Aorta (tissue), 5 donors: ENCODE measurements around the gene C5orf15. TPM values are rescaled to one million over a fixed set of nuclear protein-coding genes. Genes with fewer than 3 reads are reported as not detected.
A peak's percentile ranks its signal among the peaks of the same experiment; 100 is the strongest.
"Not testable (repeated sequence)": the region's sequence is repeated elsewhere in the genome, so short reads cannot be mapped to it uniquely, and the experiment has no call there.

Source experiments
- ATAC-seq: fragments of 200-7000 bp; cut with Tn5 transposase; one replicate; pipeline ENCODE4 v1.9.1; 2022; ENCODE audit warnings: moderate library complexity; ENCODE audit not compliant: low FRiP score
- DNase-seq, 2 donors: peaks; one replicate each; pipeline ENCODE4 v3.0.0-alpha.2; 2020
- H3K27ac ChIP-seq, 2 donors: one replicate each; pipeline ENCODE4 v1.5.1; 2013; ENCODE audit warnings: low read length in 2 of 2, mild to moderate bottlenecking in 2 of 2, moderate library complexity in 2 of 2, control low read depth in 1 of 2, inconsistent platforms in 1 of 2, low read depth in 1 of 2
- H3K27me3 ChIP-seq, 2 donors: one replicate each; pipeline ENCODE4 v1.6.1; 2013; ENCODE audit warnings: control low read depth in 1 of 2, low read length in 1 of 2, mild to moderate bottlenecking in 1 of 2, moderate library complexity in 1 of 2; ENCODE audit not compliant: insufficient read depth in 2 of 2, control insufficient read depth in 1 of 2
- H3K36me3 ChIP-seq, 2 donors: one replicate each; pipeline ENCODE4 v1.6.1; 2013; ENCODE audit warnings: control low read depth in 1 of 2, low read length in 1 of 2, mild to moderate bottlenecking in 1 of 2; ENCODE audit not compliant: insufficient read depth in 2 of 2, control insufficient read depth in 1 of 2
- H3K4me1 ChIP-seq, 2 donors: one replicate each; pipeline ENCODE4 v1.6.1; 2013; ENCODE audit warnings: low read length in 2 of 2, control low read depth in 1 of 2, mild to moderate bottlenecking in 1 of 2, moderate library complexity in 1 of 2; ENCODE audit not compliant: insufficient read depth in 2 of 2, control insufficient read depth in 1 of 2
- H3K4me3 ChIP-seq, 2 donors: one replicate each; pipeline ENCODE4 v1.5.1; 2013; ENCODE audit warnings: low read length in 2 of 2, control low read depth in 1 of 2, mild to moderate bottlenecking in 1 of 2
- H3K9me3 ChIP-seq: one replicate; pipeline ENCODE4 v1.6.1; 2013; ENCODE audit warnings: mild to moderate bottlenecking, low read length; ENCODE audit not compliant: control insufficient read depth
- WGBS, 2 donors: extraction: QIAGEN DNeasy Blood & Tissue Kit; methylation state at CpG; one replicate each; pipeline ENCODE4 v1.1.7; 2013; 5-methylcytosine and 5-hydroxymethylcytosine counted together
- intact Hi-C, 2 donors: fragments of 100-400 bp; cut with DNase I; formaldehyde crosslinking; loops; one replicate each; pipeline versions ENCODE4 v1.14.2 to v1.15.0; 2022
- polyA plus RNA-seq, 2 donors: library from polyadenylated mRNA; stranded (reverse); fragments of 200-250 nt; gene quantifications; one replicate each; pipeline ENCODE4 v1.2.3, GENCODE V29; 2013
- total RNA-seq, 2 donors: library from RNA; stranded (reverse); fragmentation: NEBNext Ultra II Directional; extraction: Animal tissue kit (Norgen Biotek cat#: 25700); gene quantifications; one replicate each; pipeline ENCODE4 v1.2.1, GENCODE V29; 2021
- donor health status: healthy with polysubstance abuse.
- donor health status: Bipolar disorder and iron deficiency.
- donor health status: DM: no; HTN: no; CAD: no.
- donor health status: DM: no; HTN: no; CAD: no.
- donor health status: DM: yes; HTN: yes; CAD: no.

Gene C5orf15
- total and polyA plus RNA-seq, 4 donors: 18.7 to 34.4 (median 31.4) TPM

GRCh38 chr5:133938039-133938821 lies 30.2 kb downstream of the C5orf15 start:
- intact Hi-C loops: no loop called here
- H3K27me3 ChIP-seq: no peaks in the 10 kb centered on the region
- no peaks in the 10 kb centered on the region for H3K4me1 ChIP-seq
- no peaks in the 10 kb centered on the region for H3K36me3 ChIP-seq
- 63 to 65% methylated on average over 6 of the region's 6 CpGs for WGBS, 2 donors
- DNase-seq (peak in 1 of 2 donors; percentile 30), ATAC-seq (no peak)
- no peaks in the 10 kb centered on the region for H3K9me3 ChIP-seq
- no peak overlapping the region for H3K27ac ChIP-seq
- H3K4me3 ChIP-seq: no peak overlapping the region

GRCh38 chr5:133937628-133938027 lies 30.8 kb downstream of the C5orf15 start:
- H3K27ac ChIP-seq, ATAC-seq, intact Hi-C loops, H3K9me3 ChIP-seq, H3K27me3 ChIP-seq, H3K4me3 ChIP-seq, H3K36me3 ChIP-seq, H3K4me1 ChIP-seq: not testable (repeated sequence)
- WGBS, 2 donors: 95 to 96% methylated on average over 3 of the region's 3 CpGs
- DNase-seq: peak in 1 of 2 donors; percentile 12

DNA sequence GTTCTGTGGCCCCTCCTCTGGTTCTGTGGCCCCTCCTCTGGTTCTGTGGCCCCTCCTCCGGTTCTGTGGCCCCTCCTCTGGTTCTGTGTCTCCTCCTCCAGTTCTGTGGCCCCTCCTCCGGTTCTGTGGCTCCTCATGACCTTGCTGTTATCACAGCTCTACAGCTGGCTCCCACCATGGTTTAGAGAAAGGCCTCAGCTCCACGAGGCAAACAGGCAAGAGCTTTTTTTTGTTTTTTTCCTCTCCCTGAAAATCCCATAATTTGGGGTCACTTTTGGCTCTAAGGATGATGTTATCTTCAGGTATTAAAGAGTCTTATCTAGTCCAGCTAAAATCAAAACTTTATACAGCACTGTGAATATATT lies 31.8 kb downstream of the C5orf15 start:
- 82 to 83% methylated on average over 3 of the region's 3 CpGs for WGBS, 2 donors
- intact Hi-C loops: no loop called here
- Histone ChIP-seq H3K4me1 (no peaks in the 10 kb centered on the region), H3K27me3 (no peaks in the 10 kb centered on the region), H3K27ac (no peak overlapping the region), H3K36me3 (no peaks in the 10 kb centered on the region), H3K4me3 (no peak overlapping the region), H3K9me3 (no peaks in the 10 kb centered on the region)
- DNase-seq (peak in 1 of 2 donors; percentile 26), ATAC-seq (no peak)

DNA sequence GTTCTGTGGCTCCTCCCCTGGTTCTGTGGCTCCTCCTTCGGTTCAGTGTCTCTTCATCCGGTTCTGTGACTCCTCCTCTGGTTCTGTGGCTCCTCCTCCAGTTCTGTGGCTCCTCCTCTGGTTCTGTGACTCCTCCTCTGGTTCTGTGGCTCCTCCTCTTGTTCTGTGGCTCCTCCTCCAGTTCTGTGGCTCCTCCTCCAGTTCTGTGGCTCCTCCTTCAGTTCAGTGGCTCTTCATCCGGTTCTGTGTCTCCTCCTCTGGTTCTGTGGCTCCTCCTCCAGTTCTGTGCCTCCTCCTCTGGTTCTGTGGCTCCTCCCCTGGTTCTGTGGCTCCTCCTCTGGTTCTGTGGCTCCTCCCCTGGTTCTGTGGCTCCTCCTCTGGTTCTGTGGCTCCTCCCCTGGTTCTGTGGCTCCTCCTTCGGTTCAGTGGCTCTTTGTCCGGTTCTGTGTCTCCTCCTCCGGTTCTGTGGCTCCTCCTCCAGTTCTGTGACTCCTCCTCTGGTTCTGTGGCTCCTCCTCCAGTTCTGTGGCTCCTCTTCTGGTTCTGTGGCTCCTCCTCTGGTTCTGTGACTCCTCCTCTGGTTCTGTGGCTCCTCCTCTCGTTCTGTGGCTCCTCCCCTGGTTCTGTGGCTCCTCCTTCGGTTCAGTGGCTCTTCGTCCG lies 32.3 kb downstream of the C5orf15 start:
- H3K4me3 ChIP-seq, ATAC-seq, H3K36me3 ChIP-seq, H3K9me3 ChIP-seq, H3K4me1 ChIP-seq, H3K27me3 ChIP-seq, intact Hi-C loops, H3K27ac ChIP-seq: not testable (repeated sequence)
- 95% methylated on average over 10 of the region's 10 CpGs for WGBS, 2 donors
- DNase-seq: peak in 1 of 2 donors; percentile 7

- no peaks in the 10 kb centered on the region for H3K9me3 ChIP-seq
- no peak overlapping the region for H3K4me3 ChIP-seq
- H3K4me1 ChIP-seq: no peaks in the 10 kb centered on the region
- no peaks in the 10 kb centered on the region for H3K27me3 ChIP-seq
- 91 to 95% methylated on average over 5 of the region's 5 CpGs for WGBS, 2 donors
- H3K36me3 ChIP-seq: no peaks in the 10 kb centered on the region
- DNase-seq: peak in 1 of 2 donors; percentile 35
- no peak overlapping the region for H3K27ac ChIP-seq
- intact Hi-C loops: no loop called here
- no peak for ATAC-seq
Observed at GRCh38 chr5:133935667-133935940, 32.8 kb downstream of the C5orf15 start.

DNA sequence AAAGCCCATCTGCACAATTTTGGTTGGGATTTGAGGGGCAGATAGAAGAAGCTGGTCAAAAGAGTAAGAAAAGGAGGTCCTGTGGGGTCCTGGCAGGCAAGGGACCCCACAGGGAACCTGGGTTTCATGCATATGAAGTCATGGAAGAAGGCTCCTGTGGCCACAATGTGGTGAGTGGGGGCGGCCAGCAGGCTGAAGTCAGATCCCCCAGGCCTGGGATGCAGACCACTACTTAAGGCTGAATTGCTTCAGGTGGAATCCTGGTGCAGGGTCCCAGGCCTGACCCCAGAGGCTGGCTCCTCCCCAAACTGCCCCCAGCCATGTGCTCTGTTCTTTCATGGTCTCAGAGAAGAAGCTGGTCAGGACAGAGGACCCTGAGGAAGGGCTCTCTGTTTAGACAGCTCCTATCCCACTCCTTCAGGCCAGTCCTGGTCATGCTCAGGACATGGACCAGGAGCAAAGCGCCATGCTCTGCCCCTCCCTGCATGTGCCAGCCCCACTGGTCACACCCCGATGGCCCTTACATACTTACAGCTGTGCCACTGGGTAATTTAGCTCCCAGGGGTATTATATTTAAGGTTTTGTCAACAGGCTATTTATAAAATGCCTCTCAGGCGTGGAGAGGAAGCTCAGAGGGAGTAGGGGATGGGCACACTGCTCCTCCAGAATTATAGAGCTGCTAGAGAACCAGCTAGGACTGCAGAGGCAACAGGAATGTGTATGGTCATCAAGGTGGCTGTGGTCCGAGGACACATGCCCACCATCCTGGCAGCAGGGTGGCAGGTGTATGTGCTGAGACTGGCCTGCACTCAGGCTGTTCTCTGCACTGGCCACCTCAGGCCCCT lies 33.4 kb downstream of the C5orf15 start:
- Histone ChIP-seq H3K36me3 (no peaks in the 10 kb centered on the region), H3K27me3 (no peaks in the 10 kb centered on the region), H3K4me1 (no peaks in the 10 kb centered on the region), H3K4me3 (no peak overlapping the region), H3K27ac (no peak overlapping the region), H3K9me3 (no peaks in the 10 kb centered on the region)
- DNase-seq (peak in 1 of 2 donors; percentile 15), ATAC-seq (no peak)
- 63 to 67% methylated on average over 5 of the region's 5 CpGs for WGBS, 2 donors
- intact Hi-C loops: no loop called here

- DNase-seq (no peak), ATAC-seq (no peak)
- H3K4me1 ChIP-seq: no peaks in the 10 kb centered on the region
- no peaks in the 10 kb centered on the region for H3K27me3 ChIP-seq
- 84 to 85% methylated on average over 5 of the region's 5 CpGs for WGBS, 2 donors
- no peak overlapping the region for H3K4me3 ChIP-seq
- intact Hi-C loops: no loop called here
- H3K36me3 ChIP-seq: no peaks in the 10 kb centered on the region
- no peaks in the 10 kb centered on the region for H3K9me3 ChIP-seq
- H3K27ac ChIP-seq: no peak overlapping the region
Observed at GRCh38 chr5:133934311-133934710, 34.1 kb downstream of the C5orf15 start.

DNA sequence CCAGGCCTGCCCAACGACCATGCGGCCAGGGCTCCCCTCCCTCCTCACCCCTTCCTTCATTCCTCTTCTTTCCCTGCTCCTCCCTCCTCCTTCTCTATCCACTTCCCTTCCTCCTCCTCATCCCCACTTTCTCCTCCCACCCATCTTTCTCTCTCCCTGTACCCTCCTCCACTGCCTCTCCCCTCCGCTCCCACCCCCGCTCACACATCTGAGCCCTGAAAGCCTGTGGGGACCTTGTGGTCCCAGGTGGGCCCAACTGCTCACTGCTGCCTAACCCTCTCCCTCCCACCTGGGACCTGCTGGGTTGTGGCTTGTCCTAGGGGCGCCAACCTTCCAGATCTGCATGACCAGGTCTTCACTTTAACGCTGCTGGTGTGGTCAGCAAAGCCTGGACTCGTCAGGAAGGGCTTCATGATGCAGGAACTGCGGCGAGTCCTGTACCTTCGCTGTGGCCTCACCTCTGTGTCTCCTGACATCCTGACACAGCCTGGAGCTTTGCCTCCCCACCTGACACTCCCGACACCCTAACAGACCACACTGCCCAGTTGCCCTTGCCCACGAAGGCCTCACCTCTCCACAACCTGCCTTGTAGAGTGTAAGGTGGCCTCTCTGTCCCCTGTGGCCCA lies 34.6 kb downstream of the C5orf15 start:
- H3K4me3 ChIP-seq: no peak overlapping the region
- intact Hi-C loops: no loop called here

More for the DNA sequence above, 34.6 kb downstream of the C5orf15 start:
- Histone ChIP-seq H3K27ac (no peak overlapping the region), H3K27me3 (no peaks in the 10 kb centered on the region), H3K9me3 (no peaks in the 10 kb centered on the region), H3K4me1 (no peaks in the 10 kb centered on the region), H3K36me3 (no peaks in the 10 kb centered on the region)
- 84 to 86% methylated on average over 12 of the region's 12 CpGs for WGBS, 2 donors
- no peak for ATAC-seq
- peak in 1 of 2 donors; percentile 55 for DNase-seq
